T1000 (cell line): ENCODE data around the gene PDPK1.
"Not testable (repeated sequence)": the region's sequence is repeated elsewhere in the genome, so short reads cannot be mapped to it uniquely, and the experiment has no call there.

ENCODE experiments used
- DNase-seq: peaks from one replicate; lab custom pipeline; 2025; ENCODE audit warnings: mixed read lengths; lab: John Stamatoyannopoulos, UW

PDPK1 gene

DNA sequence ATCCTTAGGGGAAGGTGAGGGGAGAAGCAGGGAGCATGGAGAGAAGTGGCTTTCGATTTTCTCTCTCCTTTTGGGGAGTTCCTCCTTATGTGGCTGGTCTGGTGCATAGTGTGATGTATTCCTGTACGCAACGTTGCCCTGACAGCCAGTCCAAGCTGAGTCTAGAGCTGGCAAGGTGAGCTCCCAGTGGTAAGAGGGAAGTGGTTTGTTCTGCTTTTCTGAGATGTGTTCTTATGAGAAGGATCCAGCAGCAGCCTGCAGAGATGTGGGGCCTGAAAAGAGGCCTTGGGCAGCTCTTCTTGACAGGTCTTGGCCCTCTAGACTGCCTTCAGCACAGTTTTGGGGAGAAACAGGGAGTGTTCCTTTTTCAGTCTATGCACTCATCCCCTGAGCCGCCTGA, 3.1 kb downstream of the PDPK1 start:
- DNase-seq, result not testable (repeated sequence)

GRCh38 chr16:2541409-2541808, 3.6 kb downstream of the PDPK1 start:
- DNase-seq, result not testable (repeated sequence)

GRCh38 chr16:2543771-2544170, 6.0 kb downstream of the PDPK1 start:
- not testable (repeated sequence) for DNase-seq

- not testable (repeated sequence) for DNase-seq
Observed at GRCh38 chr16:2550283-2550878, 12.6 kb downstream of the PDPK1 start.

- not testable (repeated sequence) for DNase-seq
Observed at GRCh38 chr16:2551420-2551889, 13.6 kb downstream of the PDPK1 start.

GRCh38 chr16:2554709-2555425, 17.0 kb downstream of the PDPK1 start:
- DNase-seq, result not testable (repeated sequence)

DNA sequence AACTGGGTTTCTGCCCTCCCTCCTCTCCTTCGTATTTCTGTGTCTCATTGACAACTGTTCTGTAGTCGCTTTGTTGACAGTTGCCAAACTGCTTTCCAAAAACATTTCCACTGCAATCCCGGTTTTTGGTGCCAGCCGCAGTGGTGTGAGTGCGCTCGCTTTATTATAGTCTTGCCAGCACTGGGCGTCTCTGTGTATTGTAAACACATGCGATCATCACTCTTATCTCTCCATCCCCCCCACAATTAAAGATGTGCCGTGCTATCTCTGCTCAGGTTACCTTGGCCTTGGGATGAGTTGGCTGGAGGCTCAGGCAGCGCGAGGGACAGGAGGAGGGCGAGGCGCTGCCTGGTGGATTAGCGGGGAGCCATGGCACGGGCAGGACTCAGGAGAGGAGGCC, 19.3 kb downstream of the PDPK1 start:
- not testable (repeated sequence) for DNase-seq

DNA sequence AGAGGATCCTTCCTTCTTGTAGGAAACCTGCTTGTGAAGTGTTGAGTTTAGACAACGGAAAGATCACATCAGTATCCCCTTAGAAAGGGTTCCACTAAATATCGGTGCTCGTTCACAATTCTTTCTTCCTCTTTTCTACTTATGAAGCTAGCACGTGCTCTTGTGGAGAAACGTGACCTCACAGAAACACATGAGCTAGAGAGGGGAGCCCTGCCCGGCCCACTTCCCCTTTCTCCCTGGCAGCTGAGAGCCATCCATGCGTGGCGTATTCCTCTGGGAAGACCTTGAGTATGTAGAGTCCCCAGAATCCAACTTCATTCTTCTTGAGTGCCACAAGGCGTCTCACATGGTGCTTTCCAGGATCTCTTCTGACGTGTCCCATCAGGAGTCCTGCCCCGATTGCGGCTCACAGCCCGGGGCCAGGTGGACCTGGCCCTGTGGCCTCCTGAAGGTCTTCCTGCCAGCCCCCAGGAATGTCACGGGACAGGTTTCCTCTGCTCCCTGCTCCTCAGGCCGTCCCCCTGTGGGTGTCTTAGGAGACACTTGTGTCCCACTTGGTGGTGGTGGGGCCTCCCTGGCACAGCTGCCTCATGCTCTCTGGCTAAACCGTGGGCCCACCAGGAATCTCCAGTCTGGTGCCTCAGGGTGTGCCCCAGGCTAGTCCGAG, 22.4 kb downstream of the PDPK1 start:
- not testable (repeated sequence) for DNase-seq

DNA sequence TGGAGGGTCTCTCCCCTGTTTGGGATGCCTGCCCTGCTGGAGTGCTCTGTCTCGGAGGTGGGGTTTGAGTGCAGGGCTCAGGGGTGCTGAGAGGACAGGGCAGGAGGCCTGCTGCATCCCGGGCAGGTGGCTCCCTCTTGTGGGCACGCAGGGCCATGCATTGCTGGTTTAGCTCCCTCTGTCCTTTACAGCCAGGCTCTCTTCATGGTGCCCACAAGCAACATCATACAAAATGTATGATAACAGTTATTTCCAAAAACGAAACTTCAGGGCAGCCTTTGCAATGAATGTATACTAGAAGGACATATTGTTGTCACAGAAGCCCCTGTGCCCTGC, 22.9 kb downstream of the PDPK1 start:
- DNase-seq, result not testable (repeated sequence)

- not testable (repeated sequence) for DNase-seq
Observed at GRCh38 chr16:2567506-2567905, 29.7 kb downstream of the PDPK1 start.

DNA sequence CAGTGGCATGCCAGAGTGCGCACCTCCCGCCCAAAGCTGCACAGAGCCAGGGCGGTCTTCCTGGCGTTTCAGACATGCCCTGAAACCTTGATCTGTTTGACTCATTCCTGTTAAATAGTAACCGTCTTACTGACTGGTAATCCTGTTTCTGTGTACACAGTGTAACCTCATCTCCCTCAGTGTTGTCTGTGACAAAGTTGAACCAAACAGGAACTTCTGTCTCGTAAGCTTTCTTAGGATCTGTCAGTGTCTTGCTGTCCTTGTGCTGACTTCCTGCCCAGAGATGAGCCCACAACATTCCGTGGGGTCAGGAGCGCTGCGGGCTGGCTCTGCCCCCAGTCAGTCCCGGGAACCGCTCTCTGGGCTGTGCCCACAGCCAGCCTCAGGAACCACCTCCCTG, 30.8 kb downstream of the PDPK1 start:
- DNase-seq, result not testable (repeated sequence)

DNA sequence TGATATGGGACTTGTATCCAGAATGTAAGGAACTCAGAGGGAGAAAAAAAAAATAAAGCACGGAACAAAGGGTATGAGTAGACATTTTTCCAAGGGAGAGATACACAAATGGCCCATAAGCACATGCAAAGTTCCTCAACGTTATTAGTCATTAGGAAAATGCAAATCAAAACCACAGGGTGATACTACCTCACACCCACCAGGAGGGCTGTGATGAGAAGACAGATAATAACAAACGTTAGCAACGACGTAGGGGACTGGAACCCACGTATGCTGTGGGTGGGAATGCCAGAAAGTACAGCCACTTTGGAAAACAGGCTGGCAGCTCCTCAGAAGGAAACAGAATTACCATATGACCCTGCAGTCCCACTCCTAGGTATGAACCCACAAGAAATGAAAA, 34.9 kb downstream of the PDPK1 start:
- not testable (repeated sequence) for DNase-seq

GRCh38 chr16:2575839-2576238, 38.0 kb downstream of the PDPK1 start:
- DNase-seq, result not testable (repeated sequence)

- not testable (repeated sequence) for DNase-seq
Observed at GRCh38 chr16:2577044-2577443, 39.2 kb downstream of the PDPK1 start.

DNA sequence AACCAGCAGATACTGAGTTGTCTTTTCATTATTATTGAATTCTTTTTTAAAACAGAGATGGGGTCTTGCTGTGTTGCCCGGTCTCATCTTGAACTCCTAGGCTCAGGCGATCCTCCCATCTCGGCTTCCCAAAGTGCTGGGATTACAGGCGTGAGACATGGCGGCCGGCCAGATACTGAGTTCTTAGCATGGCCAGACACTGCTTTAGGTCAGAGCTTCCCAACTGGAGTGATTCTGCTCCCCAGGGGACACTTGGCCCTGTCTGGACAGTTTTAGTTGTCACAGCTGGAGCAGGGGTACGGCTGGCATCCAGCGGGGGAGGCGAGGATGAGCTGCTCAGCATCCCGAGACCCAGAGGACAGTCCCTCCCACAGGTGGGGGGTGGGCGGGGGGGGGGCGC, 41.1 kb downstream of the PDPK1 start:
- not testable (repeated sequence) for DNase-seq

GRCh38 chr16:2580143-2580542, 42.3 kb downstream of the PDPK1 start:
- DNase-seq, result not testable (repeated sequence)

- DNase-seq, result not testable (repeated sequence)
Observed at GRCh38 chr16:2580818-2581217, 43.0 kb downstream of the PDPK1 start.

DNA sequence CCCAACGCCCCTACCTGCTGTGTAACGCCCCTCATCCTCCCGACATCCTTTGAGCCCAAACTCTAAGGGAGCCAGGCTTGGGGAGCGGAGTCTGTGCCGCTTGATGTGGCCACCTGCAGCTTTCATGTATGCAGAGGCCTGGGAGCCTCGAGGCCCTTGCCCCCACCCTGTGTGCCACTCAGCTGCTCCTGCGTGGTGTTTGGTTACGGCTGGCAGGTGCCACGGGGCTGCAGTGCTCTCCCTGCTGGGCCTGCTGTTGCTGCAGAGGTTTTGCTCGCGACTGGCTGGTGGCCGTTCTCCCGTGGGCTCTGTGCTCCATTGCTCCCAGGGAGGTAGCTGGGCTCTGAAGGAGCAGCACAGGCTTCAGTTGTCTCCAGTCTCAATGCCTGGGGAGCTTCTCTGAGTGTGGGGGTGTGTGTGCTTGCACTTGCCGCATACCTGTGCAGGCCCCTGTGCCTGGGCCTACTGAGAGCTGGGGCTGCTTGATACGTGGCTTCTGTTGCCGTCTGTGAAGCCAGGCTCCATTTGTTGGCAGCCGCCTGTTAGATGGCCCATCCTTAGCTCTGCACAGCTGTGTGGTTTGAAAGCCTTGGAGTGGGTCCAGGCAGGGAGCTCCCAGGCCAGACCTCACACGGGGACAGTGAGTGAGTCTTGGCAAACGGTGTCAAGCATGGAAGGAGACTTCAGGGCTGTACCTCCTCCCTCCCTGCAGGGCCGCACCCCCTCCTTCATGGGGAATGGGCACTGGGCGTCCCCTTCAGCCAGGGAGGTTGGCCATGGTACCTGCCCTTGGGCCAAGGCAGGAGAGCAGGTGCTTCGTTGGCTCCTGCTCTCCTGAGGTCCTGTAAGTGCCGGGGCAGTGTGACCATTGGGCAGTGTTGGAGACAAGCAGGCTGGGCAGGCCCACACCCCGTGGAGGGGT, 47.2 kb downstream of the PDPK1 start:
- DNase-seq, result no peak

GRCh38 chr16:2585651-2586081, 47.8 kb downstream of the PDPK1 start:
- no peak for DNase-seq

GRCh38 chr16:2586241-2586640, 48.4 kb downstream of the PDPK1 start:
- no peak for DNase-seq

- DNase-seq, result no peak
Observed at GRCh38 chr16:2586901-2587480, 49.2 kb downstream of the PDPK1 start.
